B cell (primary cell): ENCODE data around the gene HSP90AB1. TPM values are rescaled to one million over a fixed set of nuclear protein-coding genes. Genes with fewer than 3 reads are reported as not detected.
A peak's percentile ranks its signal among the peaks of the same experiment; 100 is the strongest.

Experiments
- ATAC-seq: fragments of 200-7000 bp; cut with Tn5 transposase; one replicate; pipeline ENCODE4 v1.10.0; 2021; ENCODE audit warnings: low read depth, mild to moderate bottlenecking, moderate number of reproducible peaks, moderate library complexity
- CTCF ChIA-PET: fragments of 350-600 bp; sonication (Branson Sonifier 250); formaldehyde crosslinking; loops from one replicate; lab custom pipeline; 2021; ENCODE audit warnings: antibody characterized with exemption, inconsistent platforms; lab: Charles Lee
- POLR2A ChIA-PET: fragments of 350-600 bp; sonication (Branson Sonifier 250); formaldehyde crosslinking; loops from one replicate; lab custom pipeline; 2021; ENCODE audit warnings: antibody characterized with exemption; lab: Charles Lee
- DNase-seq: peaks from one replicate; pipeline ENCODE4 v3.0.0; 2013
- H2AFZ ChIP-seq: 2 replicates; pipeline ENCODE4 v1.6.1; 2012; ENCODE audit warnings: mild to moderate bottlenecking, low read depth, low read length; ENCODE audit not compliant: insufficient read depth, poor library complexity, severe bottlenecking
- H3K27ac ChIP-seq, 2 donors: 1 replicate in 1 of 2; 2 replicates in 1 of 2; pipeline ENCODE4 v1.5.1; 2012 to 2013; ENCODE audit warnings: low read length in 2 of 2, mild to moderate bottlenecking in 2 of 2, moderate library complexity in 1 of 2
- H3K27me3 ChIP-seq, 4 experiments: fragments of 200-600 bp in 1 of 4; sonication (generic) in 1 of 4; replicated peaks in 1 of 4; 1 replicate in 2 of 4; 2 replicates in 2 of 4; pipeline versions ENCODE4 v1.6.1 to v1.7.0; 2013 to 2016; ENCODE audit warnings: low read length in 3 of 4, mild to moderate bottlenecking in 2 of 4, mixed read lengths in 1 of 4, moderate library complexity in 1 of 4; ENCODE audit not compliant: insufficient read depth in 4 of 4, control insufficient read depth in 3 of 4; ENCODE audit errors: control extremely low read depth in 1 of 4
- H3K36me3 ChIP-seq, 2 experiments: replicated peaks in 1 of 2; 1 replicate in 1 of 2; 2 replicates in 1 of 2; pipeline versions ENCODE4 v1.6.1 to v1.7.1; 2013; ENCODE audit warnings: low read length in 1 of 2; ENCODE audit not compliant: insufficient read depth in 2 of 2, control insufficient read depth in 1 of 2; ENCODE audit errors: control extremely low read depth in 1 of 2, extremely low read depth in 1 of 2
- H3K4me1 ChIP-seq, 2 donors: fragments of 200-600 bp in 1 of 2; sonication (generic) in 1 of 2; 1 replicate in 1 of 2; 2 replicates in 1 of 2; pipeline versions ENCODE4 v1.5.1 to v1.6.1; 2013 to 2017; ENCODE audit warnings: low read length in 2 of 2; ENCODE audit not compliant: control insufficient read depth in 2 of 2, insufficient read depth in 2 of 2
- H3K4me2 ChIP-seq: replicated peaks from 2 replicates; pipeline ENCODE3; 2012; ENCODE audit warnings: mild to moderate bottlenecking, low read depth, low read length; ENCODE audit not compliant: poor library complexity, severe bottlenecking
- H3K4me3 ChIP-seq, 5 experiments: fragments of 200-600 bp in 1 of 5; sonication (generic) in 1 of 5; 1 replicate in 3 of 5; 2 replicates in 2 of 5; pipeline versions ENCODE4 v1.5.1 to v1.7.0; 2011 to 2016; ENCODE audit warnings: low read length in 4 of 5, mild to moderate bottlenecking in 4 of 5, low read depth in 2 of 5, control low read depth in 1 of 5, moderate library complexity in 1 of 5; ENCODE audit not compliant: insufficient read depth in 1 of 5; ENCODE audit errors: control extremely low read depth in 1 of 5, extremely low read depth in 1 of 5
- H3K79me2 ChIP-seq: fragments of 200-600 bp; sonication (generic); one replicate; pipeline ENCODE4 v1.6.0; 2016; ENCODE audit warnings: low read length; ENCODE audit not compliant: control insufficient read depth, insufficient read depth
- H3K9ac ChIP-seq: fragments of 200-600 bp; sonication (generic); 2 replicates; pipeline ENCODE4 v1.6.1; 2017; ENCODE audit warnings: mild to moderate bottlenecking, low read length, moderate library complexity
- H3K9me3 ChIP-seq, 3 donors: one replicate each; pipeline versions ENCODE4 v1.6.1 to v1.7.1; 2013; ENCODE audit warnings: low read length in 2 of 3; ENCODE audit not compliant: control insufficient read depth in 2 of 3, insufficient read depth in 1 of 3; ENCODE audit errors: control extremely low read depth in 1 of 3
- H4K20me1 ChIP-seq: 2 replicates; pipeline ENCODE4 v1.6.0; 2012; ENCODE audit warnings: mild to moderate bottlenecking, low read length; ENCODE audit not compliant: insufficient read depth, control insufficient read depth, poor library complexity, severe bottlenecking
- H3K27ac Mint-ChIP-seq: one replicate; pipeline ENCODE4 v1.8.0; 2021; ENCODE audit warnings: mixed read lengths
- H3K27me3 Mint-ChIP-seq: one replicate; pipeline ENCODE4 v1.8.0; 2021; ENCODE audit warnings: mixed read lengths
- H3K4me1 Mint-ChIP-seq: one replicate; pipeline ENCODE4 v1.8.0; 2021; ENCODE audit warnings: mixed read lengths
- H3K4me3 Mint-ChIP-seq: one replicate; pipeline ENCODE4 v1.8.0; 2021; ENCODE audit warnings: mixed read lengths
- H3K9me3 Mint-ChIP-seq: one replicate; pipeline ENCODE4 v1.8.0; 2022; ENCODE audit warnings: mixed read lengths; ENCODE audit not compliant: insufficient read depth
- CTCF ChIP-seq: fragments of 200-600 bp; IDR thresholded peaks from one replicate; pipeline ENCODE4 v1.8.0; 2022; ENCODE audit warnings: antibody characterized with exemption, mild to moderate bottlenecking
- EZH2 ChIP-seq: IDR thresholded peaks from 2 replicates; pipeline ENCODE4 v1.6.1; 2012; ENCODE audit warnings: borderline replicate concordance, low read depth, mild to moderate bottlenecking, moderate library complexity, low read length; ENCODE audit not compliant: insufficient read depth, poor library complexity, severe bottlenecking
- WGBS: methylation state at CpG from one replicate; pipeline ENCODE4 v1.1.5; 2013; ENCODE audit warnings: missing lambda C conversion rate; ENCODE audit not compliant: insufficient coverage; 5-methylcytosine and 5-hydroxymethylcytosine counted together
- intact Hi-C: fragments of 100-400 bp; cut with micrococcal nuclease; formaldehyde crosslinking; loops from one replicate; pipeline ENCODE4 v1.10.0; 2022
- polyA plus RNA-seq: library from polyadenylated mRNA; depleted of rRNA; stranded (reverse); fragments of >200 nt; gene quantifications from 2 replicates; pipeline ENCODE4 v1.2.3, GENCODE V29; 2012
- total RNA-seq, 2 donors: library from RNA; stranded (reverse); fragments of 120-200 nt in 1 of 2; gene quantifications; 1 replicate in 1 of 2; 2 replicates in 1 of 2; pipeline versions ENCODE4 v1.2.3 to v1.2.4, GENCODE V29; 2013 to 2022

HSP90AB1 gene
- total and polyA plus RNA-seq, 2 donors (not counting 1 experiment from before 2014, with no cell fraction given): 395 to 645 TPM

- Mint-ChIP-seq H3K27me3 (no peaks in the 10 kb centered on the region), H3K27ac (no peak overlapping the region), H3K4me3 (peak overlapping the region; percentile 88), H3K9me3 (no peaks in the 10 kb centered on the region), H3K4me1 (peaks cover 30% of the 10 kb centered on the region)
- Histone ChIP-seq H3K9me3 (no peaks in the 10 kb centered on the region), H3K4me1 (peaks cover 17 to 33% of the 10 kb centered on the region in 2 donors), H3K79me2 (peaks cover 5% of the 10 kb centered on the region), H4K20me1 (no peaks in the 10 kb centered on the region), H3K36me3 (no peaks in the 10 kb centered on the region), H3K4me3 (peak overlapping the region; percentile 16 to 68 (median 58)), H2AFZ (peak overlapping the region; percentile 88), H3K27me3 (peaks cover 0 to 2% (median 0%) of the 10 kb centered on the region in 4 experiments), H3K4me2 (peak overlapping the region; percentile 97), H3K9ac (peak overlapping the region; percentile 71), H3K27ac (no peak overlapping the region)
- intact Hi-C loops: loop anchor here (5.0 kb wide), 2 partner anchors 52 to 163 kb away; partner anchors contain the start of gene CDC5L
- TF ChIP-seq CTCF (no peak), EZH2 (no peak)
- WGBS: 25% methylated on average over 8 of the region's 18 CpGs
- DNase-seq (peak; percentile 47), ATAC-seq (no peak)
- POLR2A ChIA-PET: interaction anchor here (0.6 to 5.0 kb wide), 4 partner anchors 13 to 33 kb away, joined by 3 to 52 read pairs (median 8); partner anchors contain the start of genes HSP90AB1 and SLC35B2
- CTCF ChIA-PET: interaction anchor here (0.7 to 3.1 kb wide), 16 partner anchors 10 to 128 kb away, joined by 3 to 22 read pairs (median 5); partner anchors contain the start of genes HSP90AB1, MRPL14 and TMEM63B
Observed at GRCh38 chr6:44224029-44224964, 22.6 kb upstream of the HSP90AB1 start.
